GM18517 (cell line): ENCODE data around the gene BIN2.
"Not testable (repeated sequence)": the region's sequence is repeated elsewhere in the genome, so short reads cannot be mapped to it uniquely, and the experiment has no call there.

Source experiments
- ATAC-seq: cut with Tn5 transposase; IDR thresholded peaks from one replicate; pipeline ENCODE4 v1.9.1; 2021; ENCODE audit warnings: mild to moderate bottlenecking, moderate library complexity; ENCODE audit not compliant: unreplicated experiment

Gene BIN2

DNA sequence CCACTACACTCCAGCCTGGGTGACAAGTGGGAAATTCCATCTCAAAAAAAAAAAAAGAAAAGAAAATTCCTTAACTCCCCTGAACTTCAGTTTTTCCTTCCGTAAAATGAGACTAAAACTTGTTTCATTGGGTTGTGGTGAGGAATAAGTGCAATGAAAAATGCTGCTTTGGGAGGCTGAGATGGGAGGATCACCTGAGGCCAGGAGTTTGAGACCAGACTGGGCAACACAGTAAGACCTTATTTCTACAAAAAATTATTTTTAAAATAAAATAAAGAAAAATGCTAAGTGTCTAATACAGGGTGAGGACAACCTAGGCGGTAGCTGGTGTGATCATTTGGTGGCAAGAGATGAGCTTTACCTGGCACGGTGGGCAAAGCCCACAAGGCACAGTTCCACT is 60.6 kb downstream of the BIN2 start:
- no peak for ATAC-seq

DNA sequence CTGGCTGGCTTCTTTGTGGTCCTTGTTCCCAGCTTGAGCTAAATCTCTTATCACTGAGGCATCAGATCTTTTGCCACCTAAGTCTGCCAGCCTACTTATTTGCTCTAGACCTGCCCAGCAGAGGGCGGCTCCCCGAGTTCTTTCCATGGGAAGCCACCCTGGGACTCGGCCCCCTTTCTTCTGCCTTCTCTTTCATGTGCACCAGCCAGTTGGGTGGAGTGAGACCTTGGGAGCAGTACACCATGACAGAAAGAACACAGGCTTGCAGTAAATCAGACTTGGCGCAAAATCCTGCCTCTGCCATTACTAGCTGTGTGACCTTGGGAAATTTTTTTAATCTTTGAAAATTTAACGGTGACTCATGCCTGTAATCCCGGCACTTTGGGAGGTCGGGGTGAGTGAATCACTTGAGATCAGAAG is 61.2 kb downstream of the BIN2 start:
- no peak for ATAC-seq

DNA sequence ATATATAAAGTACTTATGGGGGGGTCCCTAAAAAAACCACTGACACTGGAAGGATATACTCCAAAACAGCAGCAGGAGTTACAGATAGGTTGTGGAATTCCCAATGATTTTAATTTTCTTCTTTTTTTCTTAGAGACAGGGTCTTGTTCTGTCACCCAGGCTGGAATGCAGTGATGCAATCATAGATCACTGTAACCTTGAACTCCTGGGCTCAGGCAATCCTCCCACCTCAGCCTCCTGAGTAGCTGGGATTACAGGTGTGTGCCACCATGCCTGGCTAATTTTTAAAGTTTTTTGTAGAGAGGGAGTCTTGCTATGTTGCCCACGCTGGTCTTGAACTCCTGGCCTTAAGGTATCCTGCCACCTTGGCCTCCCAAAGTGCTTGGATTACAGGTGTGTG is 64.4 kb downstream of the BIN2 start:
- ATAC-seq: not testable (repeated sequence)

DNA sequence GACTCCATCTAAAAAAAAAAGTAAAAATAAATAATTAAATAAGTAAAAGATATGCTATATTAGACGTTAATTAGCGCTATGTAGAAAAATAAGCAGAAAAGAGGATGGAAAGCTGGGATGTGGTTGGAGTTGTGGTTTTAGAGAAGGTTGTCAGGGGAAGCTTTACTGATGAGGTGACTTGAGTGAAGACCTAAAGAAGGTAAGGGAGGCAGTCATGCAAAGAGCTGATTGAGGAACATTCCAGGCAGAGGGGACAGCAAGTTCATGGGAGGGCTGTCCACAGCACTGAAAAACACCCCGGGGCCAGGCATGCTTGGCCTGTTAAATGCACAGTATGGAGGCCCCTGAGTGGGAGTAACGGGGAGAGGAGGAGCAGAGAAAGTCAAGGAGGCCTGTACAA is 69.4 kb downstream of the BIN2 start:
- no peak for ATAC-seq

DNA sequence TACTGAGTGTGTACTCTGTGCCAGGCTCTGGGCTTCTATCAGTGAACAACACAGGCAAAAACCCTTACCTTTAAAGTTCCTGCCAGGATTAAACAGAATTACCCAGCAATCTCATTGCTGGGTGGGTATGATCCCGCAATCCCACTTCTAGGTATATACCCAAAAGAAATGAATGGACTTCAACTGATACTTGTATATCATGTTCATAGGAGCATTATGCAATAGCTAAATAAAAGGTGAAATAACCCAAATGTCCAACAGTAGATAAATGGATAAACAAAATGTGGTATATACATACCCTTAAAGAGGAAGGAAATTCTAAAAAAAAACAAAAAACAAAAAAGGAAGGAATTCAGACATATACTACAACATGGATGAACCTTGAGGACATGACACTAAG is 70.7 kb downstream of the BIN2 start:
- ATAC-seq: no peak

GRCh38 chr12:51247523-51248206 is 76.3 kb downstream of the BIN2 start:
- no peak for ATAC-seq

DNA sequence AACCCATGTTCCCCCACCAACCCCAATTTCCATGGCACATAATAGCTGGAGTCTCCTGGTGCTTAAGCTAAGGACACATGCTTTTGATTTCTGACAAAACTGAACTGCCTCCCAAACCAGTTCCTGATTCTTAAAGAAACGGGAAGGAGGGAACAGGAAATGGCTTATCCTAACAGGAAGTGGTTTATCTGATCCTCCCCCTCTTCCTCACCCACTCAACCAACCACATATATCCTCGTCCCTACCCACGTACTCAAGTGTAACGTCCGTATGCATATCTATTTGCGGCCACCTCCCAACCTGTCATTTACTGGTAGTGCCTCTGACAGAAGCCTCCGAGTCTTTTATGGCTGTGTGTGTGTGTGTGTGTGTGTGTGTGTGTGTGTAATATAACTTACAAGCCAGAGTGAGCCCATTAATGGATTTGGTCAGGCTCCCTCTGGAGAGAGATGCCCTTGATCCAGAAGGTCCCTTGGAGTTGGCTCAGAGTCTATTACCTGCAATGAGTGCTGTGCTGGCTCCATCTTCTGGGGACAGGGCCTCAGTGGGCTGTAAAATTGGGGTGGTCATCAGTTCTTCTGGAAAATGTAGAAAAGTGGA is 77.6 kb downstream of the BIN2 start:
- ATAC-seq: no peak

- no peak for ATAC-seq
Measured at GRCh38 chr12:51245476-51246253, 78.3 kb downstream of the BIN2 start.

- ATAC-seq: no peak
Measured at GRCh38 chr12:51244269-51244668, 79.7 kb downstream of the BIN2 start.

- ATAC-seq: no peak
Measured at GRCh38 chr12:51242876-51243275, 81.1 kb downstream of the BIN2 start.

- ATAC-seq: no peak
Measured at GRCh38 chr12:51242120-51242519, 81.9 kb downstream of the BIN2 start.

DNA sequence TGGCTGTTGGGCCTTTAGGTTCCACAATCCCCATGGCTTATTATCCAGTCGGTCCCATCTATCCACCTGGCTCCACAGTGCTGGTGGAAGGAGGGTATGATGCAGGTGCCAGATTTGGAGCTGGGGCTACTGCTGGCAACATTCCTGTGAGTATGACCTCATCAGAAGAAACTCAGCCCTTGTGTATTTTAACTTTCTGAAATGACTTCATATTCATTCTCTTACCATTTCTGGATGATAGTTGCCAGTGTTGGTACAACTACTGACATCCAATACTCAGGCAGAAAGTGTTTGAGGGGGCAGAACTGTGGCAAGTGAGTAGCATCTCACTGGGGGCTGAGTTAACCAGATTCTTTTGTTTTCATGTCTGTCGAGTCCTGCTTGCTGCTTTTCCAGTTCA is 83.0 kb downstream of the BIN2 start:
- no peak for ATAC-seq

GRCh38 chr12:51238510-51239334 is 85.3 kb downstream of the BIN2 start, which contains the start of gene DAZAP2:
DAZAP2 (plus strand) TSS chr12:51238826; CDS start chr12:51238908, 82 bp downstream.
- ATAC-seq: peak; percentile 69

DNA sequence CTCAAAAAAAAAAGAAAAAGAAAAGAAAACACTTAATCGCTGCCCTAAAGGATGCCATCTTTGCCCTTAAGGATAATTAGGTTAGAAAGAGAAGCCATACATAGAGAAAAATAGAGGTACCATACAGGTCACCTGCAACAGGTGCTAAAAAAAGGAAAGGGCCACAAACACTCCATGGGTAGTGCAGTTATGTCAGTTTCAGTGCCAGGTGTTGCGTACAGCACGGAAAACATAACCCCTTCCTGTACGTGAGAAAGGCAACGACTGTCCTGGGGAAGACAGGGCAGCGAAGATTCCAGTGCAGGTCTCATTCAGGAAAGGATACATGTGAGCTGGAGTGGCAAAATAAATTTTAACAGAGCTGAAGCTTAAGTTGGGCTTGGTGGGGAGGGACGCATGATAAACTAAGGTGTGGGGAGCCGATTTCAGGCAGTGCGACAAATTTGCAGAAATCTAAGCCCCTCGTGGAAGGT is 85.9 kb downstream of the BIN2 start:
- ATAC-seq: peak; percentile 14

DNA sequence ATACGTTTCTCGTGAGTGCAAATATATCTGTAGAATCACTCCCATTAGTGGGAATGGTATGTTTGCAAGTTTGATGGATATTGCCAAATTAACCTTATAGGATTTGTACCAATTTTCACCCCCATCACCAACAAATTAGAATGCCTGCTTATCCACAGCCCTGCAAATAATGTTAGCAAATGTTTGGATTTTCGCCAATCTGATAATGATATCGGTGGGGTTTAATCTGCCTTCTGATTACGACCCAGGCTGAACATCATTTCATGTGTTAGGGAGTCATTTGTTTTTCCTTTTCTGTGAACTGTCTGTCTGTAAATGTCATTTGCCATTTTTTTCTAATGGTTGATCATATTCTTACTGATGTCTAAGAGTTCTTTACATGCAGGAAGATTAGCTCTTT is 89.4 kb downstream of the BIN2 start:
- ATAC-seq: no peak

- no peak for ATAC-seq
Measured at GRCh38 chr12:51232642-51233041, 91.3 kb downstream of the BIN2 start.
